Amniotic epithelial cell (primary cell): ENCODE results near the gene FBXW11.
A peak's percentile ranks its signal among the peaks of the same experiment; 100 is the strongest.

Source experiments
- DNase-seq: peaks from one replicate; pipeline ENCODE4 v3.0.0-alpha.2; 2010; ENCODE audit warnings: low read depth

Gene FBXW11

GRCh38 chr5:172015346-172015745 is 8.9 kb upstream of the FBXW11 start:
- DNase-seq, result no peak

GRCh38 chr5:172010278-172010677 is 3.8 kb upstream of the FBXW11 start:
- peak; percentile 45 for DNase-seq

GRCh38 chr5:172009536-172010270 is 3.3 kb upstream of the FBXW11 start:
- peak; percentile 86 for DNase-seq

GRCh38 chr5:172008689-172009141 is 2.3 kb upstream of the FBXW11 start:
- peak; percentile 83 for DNase-seq

GRCh38 chr5:172008111-172008455 is 1.6 kb upstream of the FBXW11 start:
- peak; percentile 97 for DNase-seq

- DNase-seq, result peak; percentile 29
Measured at GRCh38 chr5:172007175-172008110, 1.0 kb upstream of the FBXW11 start.

GRCh38 chr5:172005708-172006320 is 624 bp downstream of the FBXW11 start:
- peak; percentile 17 for DNase-seq

- DNase-seq, result peak; percentile 14
Measured at GRCh38 chr5:172004824-172005237, 1.6 kb downstream of the FBXW11 start.

GRCh38 chr5:172003746-172004145 is 2.7 kb downstream of the FBXW11 start:
- peak; percentile 44 for DNase-seq

GRCh38 chr5:172002840-172003512 is 3.5 kb downstream of the FBXW11 start:
- DNase-seq, result no peak

- peak; percentile 22 for DNase-seq
Measured at GRCh38 chr5:172002310-172002709, 4.1 kb downstream of the FBXW11 start.

- DNase-seq, result no peak
Measured at GRCh38 chr5:171999877-172000276, 6.6 kb downstream of the FBXW11 start.

GRCh38 chr5:171999100-171999499 is 7.3 kb downstream of the FBXW11 start:
- no peak for DNase-seq

- DNase-seq, result no peak
Measured at GRCh38 chr5:171997011-171997410, 9.4 kb downstream of the FBXW11 start.

GRCh38 chr5:171992813-171993212 is 13.6 kb downstream of the FBXW11 start:
- no peak for DNase-seq

GRCh38 chr5:171992305-171992704 is 14.1 kb downstream of the FBXW11 start:
- DNase-seq, result no peak

GRCh38 chr5:171990713-171991015 is 15.8 kb downstream of the FBXW11 start:
- DNase-seq, result peak; percentile 19

- peak; percentile 52 for DNase-seq
Measured at GRCh38 chr5:171989946-171990712, 16.3 kb downstream of the FBXW11 start.

- peak; percentile 16 for DNase-seq
Measured at GRCh38 chr5:171989276-171989675, 17.2 kb downstream of the FBXW11 start.

GRCh38 chr5:171986772-171987171 is 19.7 kb downstream of the FBXW11 start:
- DNase-seq, result no peak

GRCh38 chr5:171984748-171985419 is 21.6 kb downstream of the FBXW11 start:
- DNase-seq, result peak; percentile 97
